PC-3 (cell line): ENCODE measurements around the gene ERAP2. TPM values are rescaled to one million over a fixed set of nuclear protein-coding genes. Genes with fewer than 3 reads are reported as not detected.

Experiments
- ATAC-seq: fragments of 200-7000 bp; cut with Tn5 transposase; 2 replicates; pipeline ENCODE4 v1.9.1; 2020; ENCODE audit warnings: mild to moderate bottlenecking, moderate library complexity
- BruUV-seq: library from RNA; stranded (reverse); fragments of 400-500 nt; replicated peaks from 2 replicates; lab custom pipeline; 2021; lab: Mats Ljungman, UMichigan
- CTCF ChIA-PET: fragments of 300-600 bp; sonication (Branson Sonifier 250); formaldehyde crosslinking; loops from one replicate; lab custom pipeline; 2022; ENCODE audit warnings: antibody characterized with exemption; lab: Charles Lee
- POLR2A ChIA-PET: fragments of 300-600 bp; sonication (Branson Sonifier 250); formaldehyde crosslinking; loops from one replicate; lab custom pipeline; 2022; ENCODE audit warnings: antibody characterized with exemption; ENCODE audit not compliant: unreplicated experiment; lab: Charles Lee
- DNase-seq: peaks from one replicate; pipeline ENCODE4 v3.0.0-alpha.2; 2015
- H2AFZ ChIP-seq: fragments of 300-600 bp; sonication (generic); 2 replicates; pipeline ENCODE4 v1.6.0; 2016; ENCODE audit warnings: antibody characterized with exemption, low read length
- H3F3A ChIP-seq: fragments of 300-600 bp; sonication (generic); one replicate; pipeline ENCODE4 v1.6.0; 2017; ENCODE audit warnings: antibody characterized with exemption, low read length, control low read depth, mild to moderate bottlenecking; ENCODE audit not compliant: unreplicated experiment
- H3K27ac ChIP-seq: fragments of 300-600 bp; sonication (generic); 2 replicates; pipeline ENCODE4 v1.5.1; 2016; ENCODE audit warnings: mild to moderate bottlenecking, low read length
- H3K27me3 ChIP-seq: fragments of 300-600 bp; sonication (generic); 2 replicates; pipeline ENCODE4 v1.6.1; 2016; ENCODE audit warnings: low read length, mixed read lengths
- H3K36me3 ChIP-seq: fragments of 300-600 bp; sonication (generic); 2 replicates; pipeline ENCODE4 v1.6.1; 2016; ENCODE audit warnings: low read depth, mixed run types, low read length, mixed read lengths
- H3K4me1 ChIP-seq: fragments of 300-600 bp; sonication (generic); 2 replicates; pipeline ENCODE4 v1.5.1; 2016; ENCODE audit warnings: low read length; ENCODE audit not compliant: insufficient read depth
- H3K4me2 ChIP-seq: fragments of 300-600 bp; sonication (generic); 2 replicates; pipeline ENCODE4 v1.6.0; 2016; ENCODE audit warnings: low read length
- H3K4me3 ChIP-seq: fragments of 300-600 bp; sonication (generic); 2 replicates; pipeline ENCODE4 v1.5.1; 2016; ENCODE audit warnings: mild to moderate bottlenecking, low read length, mixed read lengths
- H3K79me2 ChIP-seq: fragments of 300-600 bp; sonication (generic); 2 replicates; pipeline ENCODE4 v1.6.1; 2017; ENCODE audit warnings: low read length, mixed read lengths
- H3K9ac ChIP-seq: fragments of 300-600 bp; sonication (generic); 2 replicates; pipeline ENCODE4 v1.6.0; 2016; ENCODE audit warnings: mild to moderate bottlenecking, low read length
- H3K9me2 ChIP-seq: fragments of 300-600 bp; sonication (generic); replicated peaks from 2 replicates; pipeline ENCODE4 v1.6.1; 2016; ENCODE audit warnings: mixed run types, low read length, mixed read lengths
- H3K9me3 ChIP-seq: fragments of 300-600 bp; sonication (generic); 2 replicates; pipeline ENCODE4 v1.6.1; 2016; ENCODE audit warnings: low read length, mixed read lengths
- H4K20me1 ChIP-seq: fragments of 300-600 bp; sonication (generic); 2 replicates; pipeline ENCODE4 v1.6.1; 2016; ENCODE audit warnings: low read length, mixed read lengths
- CTCF ChIP-seq: fragments of 300-600 bp; sonication (generic); conservative IDR thresholded peaks from 2 replicates; pipeline ENCODE4 v1.5.1; 2017; ENCODE audit warnings: antibody characterized with exemption, low read depth, mild to moderate bottlenecking, low read length
- EZH2 ChIP-seq: fragments of 300-600 bp; sonication (generic); IDR thresholded peaks from one replicate; pipeline ENCODE4 v1.6.1; 2017; ENCODE audit warnings: antibody characterized with exemption, mild to moderate bottlenecking, low read length; ENCODE audit not compliant: unreplicated experiment
- EZH2phosphoT487 ChIP-seq: fragments of 300-600 bp; sonication (generic); IDR thresholded peaks from 2 replicates; pipeline ENCODE4 v1.6.1; 2018; ENCODE audit warnings: mild to moderate bottlenecking, antibody characterized with exemption, low read length, borderline replicate concordance
- intact Hi-C: fragments of 100-400 bp; cut with micrococcal nuclease; formaldehyde crosslinking; loops from 2 replicates; pipeline ENCODE4 v1.9.0; 2023
- total RNA-seq: library from RNA; depleted of rRNA; stranded (reverse); fragments of >200 nt; gene quantifications from 2 replicates; pipeline ENCODE4 v1.2.3, GENCODE V29; 2014

The ERAP2 gene
- total RNA-seq, 1 experiment from 2014 or later, result 9.6 TPM

- CTCF ChIA-PET, result no interaction called here
- no peak overlapping the region for H3K9ac ChIP-seq
- H3K79me2 ChIP-seq, result no peaks in the 10 kb centered on the region
- H3K4me1 ChIP-seq, result peaks cover 52% of the 10 kb centered on the region
- DNase-seq (peak; percentile 61), ATAC-seq (peak; percentile 44; the same call in 1 of the 2 replicates)
- peak overlapping the region; percentile 31 for H3K27ac ChIP-seq
- POLR2A ChIA-PET, result no interaction called here
- BruUV-seq, result no TSS peak
- H3K4me2 ChIP-seq, result peak overlapping the region; percentile 55
- H3K4me3 ChIP-seq, result no peak overlapping the region
- H3K9me3 ChIP-seq, result no peaks in the 10 kb centered on the region
- no peaks in the 10 kb centered on the region for H3F3A ChIP-seq
- no peaks in the 10 kb centered on the region for H4K20me1 ChIP-seq
- H3K36me3 ChIP-seq, result no peaks in the 10 kb centered on the region
- no peaks in the 10 kb centered on the region for H3K27me3 ChIP-seq
- no peaks in the 10 kb centered on the region for H3K9me2 ChIP-seq
- H2AFZ ChIP-seq, result 0 out of 2 replicates have a peak overlapping the region, but pooled peaks have one; percentile 24
- TF ChIP-seq EZH2phosphoT487, result no peak
- no peak for TF ChIP-seq CTCF
- intact Hi-C loops, result loop anchor here (10.0 kb wide), 1 partner anchor 228 kb away; no protein-coding TSS in a partner anchor
These were observed 23.5 kb upstream of the ERAP2 start for GRCh38 chr5:96852759-96853158.

GRCh38 chr5:96854067-96854466 lies 22.2 kb upstream of the ERAP2 start:
- Histone ChIP-seq H3K4me3 (no peak overlapping the region), H3K4me1 (peaks cover 62% of the 10 kb centered on the region), H3K9me3 (no peaks in the 10 kb centered on the region), H3K79me2 (no peaks in the 10 kb centered on the region), H3K27ac (peak overlapping the region; percentile 92; the same call in 1 of the 2 replicates), H4K20me1 (no peaks in the 10 kb centered on the region), H3F3A (no peaks in the 10 kb centered on the region), H3K9ac (no peak overlapping the region), H2AFZ (no peak overlapping the region), H3K4me2 (peak overlapping the region; percentile 3; the same call in 1 of the 2 replicates), H3K36me3 (no peaks in the 10 kb centered on the region), H3K27me3 (no peaks in the 10 kb centered on the region), H3K9me2 (no peaks in the 10 kb centered on the region)
- ChIA-PET POLR2A (no interaction called here), CTCF (no interaction called here)
- BruUV-seq, result no TSS peak
- TF ChIP-seq CTCF (no peak), EZH2phosphoT487 (no peak), EZH2 (no peak)
- DNase-seq (no peak), ATAC-seq (no peak)
- intact Hi-C loops, result loop anchor here (10.0 kb wide), 1 partner anchor 229 kb away; no protein-coding TSS in a partner anchor
